GM18505 (cell line): ENCODE data around the gene CUX1.
"Not testable (repeated sequence)": the region's sequence is repeated elsewhere in the genome, so short reads cannot be mapped to it uniquely, and the experiment has no call there.

Source experiments
- ATAC-seq: cut with Tn5 transposase; IDR thresholded peaks from one replicate; pipeline ENCODE4 v1.9.1; 2021; ENCODE audit not compliant: unreplicated experiment
- POLR2A ChIP-seq: IDR thresholded peaks from 4 replicates; pipeline ENCODE4 v1.6.1; 2011; ENCODE audit warnings: borderline replicate concordance; ENCODE audit not compliant: insufficient read depth, insufficient read length; ENCODE audit errors: extremely low read depth

Gene CUX1

GRCh38 chr7:102129636-102130370 lies 312.4 kb downstream of the CUX1 start:
- TF ChIP-seq POLR2A = no peak
- ATAC-seq = no peak

GRCh38 chr7:102132209-102132752 lies 314.9 kb downstream of the CUX1 start:
- no peak for ATAC-seq
- TF ChIP-seq POLR2A = no peak

GRCh38 chr7:102138676-102139075 lies 321.2 kb downstream of the CUX1 start:
- ATAC-seq = no peak
- TF ChIP-seq POLR2A = no peak

- no peak for TF ChIP-seq POLR2A
- ATAC-seq = no peak
Measured at GRCh38 chr7:102140952-102141370, 323.5 kb downstream of the CUX1 start.

GRCh38 chr7:102142433-102142832 lies 325.0 kb downstream of the CUX1 start:
- not testable (repeated sequence) for ATAC-seq

GRCh38 chr7:102146122-102146521 lies 328.7 kb downstream of the CUX1 start:
- ATAC-seq = no peak
- no peak for TF ChIP-seq POLR2A

GRCh38 chr7:102147008-102147407 lies 329.6 kb downstream of the CUX1 start:
- no peak for ATAC-seq
- TF ChIP-seq POLR2A = no peak

- no peak for ATAC-seq
Measured at GRCh38 chr7:102148799-102149198, 331.4 kb downstream of the CUX1 start.

GRCh38 chr7:102149416-102149815 lies 332.0 kb downstream of the CUX1 start:
- no peak for ATAC-seq
- TF ChIP-seq POLR2A = no peak

More at GRCh38 chr7:102148799-102149198, 331.4 kb downstream of the CUX1 start:
- TF ChIP-seq POLR2A = no peak

- ATAC-seq = no peak
- TF ChIP-seq POLR2A = no peak
Measured at GRCh38 chr7:102150266-102150665, 332.8 kb downstream of the CUX1 start.

- no peak for TF ChIP-seq POLR2A
- no peak for ATAC-seq
Measured at GRCh38 chr7:102152672-102153598, 335.5 kb downstream of the CUX1 start.

- TF ChIP-seq POLR2A = no peak
- no peak for ATAC-seq
Measured at GRCh38 chr7:102153599-102153946, 336.1 kb downstream of the CUX1 start.

- no peak for ATAC-seq
- no peak for TF ChIP-seq POLR2A
Measured at GRCh38 chr7:102154425-102154824, 337.0 kb downstream of the CUX1 start.
